ENCODE data around the gene GPR39.

- TF ChIP-seq POLR2A (IDR thresholded peaks at IDR 0.05) (no peak), CTCF (IDR thresholded peaks at IDR 0.05 in 8 of 11, conservative IDR thresholded peaks at IDR 0.05 in 3 of 11) (no peak), POLR2AphosphoS5 (IDR thresholded peaks at IDR 0.05) (no peak)
These were observed 172.0 kb downstream of the GPR39 start for GRCh38 chr2:132588576-132588975.

All from spleen (tissue), 7 donors.